NCI-H526 treated with DMSO at 0.1 percent for 48 hours (cell line): ENCODE measurements around the gene OR5H1.
"Not testable (repeated sequence)": the region's sequence is repeated elsewhere in the genome, so short reads cannot be mapped to it uniquely, and the experiment has no call there.

Source experiments
- DNase-seq: peaks from one replicate; lab custom pipeline; 2025; lab: John Stamatoyannopoulos, UW

The OR5H1 gene

DNA sequence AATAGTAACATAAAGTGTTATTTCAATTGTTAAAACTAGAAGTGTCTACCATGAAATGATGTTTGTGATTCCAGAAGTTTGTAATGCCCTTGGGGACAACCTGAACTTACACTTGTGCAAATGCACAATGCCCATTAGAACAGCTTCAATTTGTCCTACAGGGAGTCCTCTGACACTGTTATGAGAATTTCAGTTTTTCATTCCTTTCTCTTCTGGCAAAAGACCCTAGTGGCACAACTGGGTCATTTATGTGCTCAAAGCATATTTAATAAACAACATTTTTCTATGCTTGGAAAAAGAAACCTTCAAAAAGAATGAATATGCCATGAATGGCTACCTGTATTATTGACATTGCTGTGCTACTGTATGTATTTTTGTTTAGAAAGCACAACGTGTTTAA, at the start of gene OR5H1:
TSS of gene OR5H1 (plus strand) at position 301 of the 400 bp plus-strand sequence. CDS start 1,977 bp downstream, outside the sequence.
- DNase-seq, result no peak

DNA sequence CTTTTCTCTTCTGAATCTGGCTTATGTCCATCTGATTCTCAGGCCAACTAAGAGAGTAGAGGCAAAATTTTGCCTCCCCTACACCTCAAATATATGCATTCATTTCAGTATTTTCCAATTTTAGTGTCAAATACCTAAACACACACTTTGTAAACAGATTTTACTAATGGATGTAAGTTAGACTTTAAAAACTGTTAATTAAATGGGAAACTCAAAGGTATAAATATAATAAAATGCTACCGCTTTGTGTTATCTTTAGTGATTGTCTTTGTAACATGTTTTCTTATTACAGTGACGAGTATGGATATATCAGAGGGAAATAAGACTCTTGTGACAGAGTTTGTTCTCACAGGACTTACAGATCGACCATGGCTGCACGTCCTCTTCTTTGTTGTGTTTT, 43.6 kb upstream of the OR5H1 start, which contains the start of gene OR5AC2:
TSS of gene OR5AC2 (plus strand) at position 301 of the 400 bp plus-strand sequence. CDS start at position 301, 0 bp downstream.
- no peak for DNase-seq

- DNase-seq, result no peak
Observed at GRCh38 chr3:98095882-98096281, 34.6 kb upstream of the OR5H1 start.

- no peak for DNase-seq
Observed at GRCh38 chr3:98099848-98100247, 30.7 kb upstream of the OR5H1 start.

- DNase-seq, result no peak
Observed at GRCh38 chr3:98108162-98108561, 22.4 kb upstream of the OR5H1 start.

DNA sequence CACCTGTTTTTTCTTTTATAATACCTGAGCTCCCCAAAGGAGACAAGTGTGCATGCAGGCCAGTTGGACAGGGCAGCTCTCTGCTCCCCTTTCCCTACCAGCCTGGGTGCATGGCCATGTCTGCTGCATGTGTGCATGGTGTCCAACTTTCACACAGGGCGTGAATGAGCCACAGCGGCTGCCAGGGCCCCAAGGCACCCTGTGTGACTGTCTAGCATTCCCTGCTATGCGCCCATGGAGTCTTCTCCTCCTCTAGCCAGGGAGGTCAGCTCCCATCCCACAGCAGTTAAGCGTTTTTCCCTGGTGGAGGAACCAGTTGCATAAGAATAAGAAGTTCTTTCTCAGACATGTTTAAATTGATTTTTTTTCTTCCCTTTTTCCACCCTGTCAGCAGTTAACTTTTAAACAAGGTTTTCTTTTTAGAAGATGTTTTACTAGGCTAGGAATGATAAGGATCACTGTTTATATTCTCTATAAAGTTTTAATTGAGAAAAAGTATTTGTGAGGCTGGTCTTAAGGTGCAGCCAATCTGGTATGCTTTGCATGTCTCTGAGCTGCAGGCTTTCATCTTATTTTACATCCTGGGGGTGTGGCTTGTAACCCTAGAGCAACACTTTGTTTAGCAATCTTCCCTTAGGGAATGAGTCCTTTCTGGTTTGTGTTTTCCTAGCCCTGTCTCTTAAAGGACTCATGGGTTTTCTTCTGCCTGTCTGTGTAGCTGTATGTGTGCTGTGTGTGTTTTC, 20.5 kb upstream of the OR5H1 start:
- DNase-seq, result no peak

DNA sequence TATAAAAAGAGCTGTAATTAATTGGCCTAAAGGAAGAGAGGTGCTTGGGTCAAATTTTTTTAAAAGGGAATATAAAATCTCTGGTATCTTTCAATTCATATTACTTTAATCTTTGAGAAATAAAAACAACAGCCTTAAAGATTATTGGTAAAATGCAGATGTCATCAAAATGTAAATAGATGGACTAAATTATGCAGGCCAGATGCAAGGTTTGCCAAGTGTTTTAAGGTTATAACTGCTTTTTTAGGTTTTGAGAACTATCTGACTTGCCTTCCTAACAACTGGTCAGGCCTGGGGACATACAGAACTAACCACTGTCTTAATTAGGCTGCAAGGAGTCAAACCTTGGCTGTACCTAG, 20.0 kb upstream of the OR5H1 start:
- DNase-seq, result no peak

DNA sequence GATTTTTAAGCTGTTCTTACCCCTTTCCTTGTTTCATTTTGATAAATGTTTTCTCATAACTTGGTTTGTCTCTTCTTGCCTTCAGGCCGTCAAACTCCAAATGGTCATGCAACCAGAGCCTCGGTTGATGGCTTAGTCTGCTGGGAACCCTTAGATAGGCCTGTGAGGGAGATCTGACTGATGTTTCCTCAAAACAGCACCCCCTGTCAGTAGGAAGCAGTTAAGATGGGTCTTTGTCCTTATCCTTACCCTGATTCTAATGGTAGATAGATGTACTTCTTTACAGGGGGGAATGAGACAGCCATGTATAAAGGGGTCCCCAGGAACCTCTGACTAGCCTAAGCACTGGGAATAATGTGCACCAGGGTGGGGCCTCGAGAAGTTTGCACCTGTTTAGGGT, 16.3 kb upstream of the OR5H1 start:
- no peak for DNase-seq

- DNase-seq, result no peak
Observed at GRCh38 chr3:98115717-98116116, 14.8 kb upstream of the OR5H1 start.

DNA sequence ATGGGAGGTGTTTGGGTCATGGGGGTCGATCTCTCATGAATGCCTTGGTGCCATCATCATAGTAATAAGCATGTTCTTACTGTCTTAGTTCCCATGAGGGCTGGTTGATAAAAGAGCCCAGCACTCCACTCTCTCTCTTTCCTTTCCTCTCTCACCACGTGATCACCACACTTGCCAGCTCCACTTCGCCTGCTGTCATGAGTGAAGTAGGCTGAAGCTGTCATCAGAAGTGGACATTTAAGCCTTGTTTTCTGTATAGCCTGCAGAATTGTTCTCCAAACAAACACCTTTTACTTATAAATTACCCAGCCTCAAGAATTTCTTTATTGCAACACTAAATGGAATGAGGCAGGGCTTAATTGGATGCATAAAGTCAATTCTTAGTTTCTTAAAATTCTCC, 6.1 kb downstream of the OR5H1 start:
- DNase-seq, result no peak

GRCh38 chr3:98137826-98138557, 7.5 kb downstream of the OR5H1 start:
- DNase-seq, result not testable (repeated sequence)

DNA sequence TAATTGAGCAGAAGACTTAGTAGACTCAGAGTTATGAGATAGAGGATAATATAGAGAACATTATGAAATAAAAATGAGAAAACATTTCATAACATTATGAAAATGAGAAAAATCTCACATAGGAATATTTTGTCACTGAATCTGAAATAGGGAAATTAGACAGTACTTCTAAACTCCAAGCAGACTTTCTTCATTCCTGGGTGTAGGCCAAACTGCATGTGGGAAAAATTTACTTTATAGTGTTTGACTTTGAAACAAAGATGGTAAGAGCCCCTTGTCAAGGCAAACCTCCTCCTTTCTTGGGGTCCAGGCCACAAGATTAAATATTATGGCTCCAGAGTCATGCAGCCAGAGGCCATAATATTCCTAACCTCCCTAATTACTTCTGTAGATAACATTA, 10.0 kb downstream of the OR5H1 start:
- DNase-seq, result no peak

DNA sequence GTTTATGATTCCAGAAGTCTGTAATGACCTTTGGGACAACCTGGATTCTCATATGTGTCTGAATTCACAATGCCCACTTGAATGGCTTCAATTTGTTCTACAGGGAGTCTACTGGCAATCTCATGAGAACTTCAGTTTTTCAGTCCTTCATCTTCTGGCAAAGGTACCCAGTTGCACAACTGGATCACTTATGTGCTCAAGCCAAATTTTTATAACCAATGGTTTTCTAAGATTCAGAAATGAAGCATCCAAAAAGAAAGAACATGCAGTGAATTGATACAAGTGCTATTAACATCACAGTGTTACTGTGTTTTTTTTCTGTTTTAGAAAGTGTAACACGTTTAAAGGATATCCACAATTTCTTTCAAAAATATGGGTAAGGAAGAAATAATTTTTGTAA, 16.7 kb downstream of the OR5H1 start, which contains the start of gene OR5H14:
TSS of gene OR5H14 (plus strand) at position 301 of the 400 bp plus-strand sequence. CDS start 1,907 bp downstream, outside the sequence.
- no peak for DNase-seq

DNA sequence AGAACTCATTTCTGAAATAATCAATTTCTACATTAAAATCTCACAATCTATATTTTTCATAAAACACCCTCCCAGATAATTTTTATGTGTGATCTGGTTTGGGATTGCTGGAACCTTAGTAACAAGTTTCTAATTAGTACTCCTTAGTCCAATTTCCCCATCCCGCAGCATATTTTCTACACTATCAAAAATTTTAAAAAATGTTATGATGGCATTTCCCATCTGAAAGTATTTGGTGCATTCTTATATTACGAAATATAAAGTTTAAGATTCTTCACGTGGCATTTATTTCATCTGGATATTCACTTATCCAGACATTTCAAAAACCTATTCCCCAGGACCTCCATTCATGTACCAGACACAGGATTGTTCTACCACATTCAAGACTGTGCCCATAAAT, 18.2 kb downstream of the OR5H1 start:
- DNase-seq, result no peak

DNA sequence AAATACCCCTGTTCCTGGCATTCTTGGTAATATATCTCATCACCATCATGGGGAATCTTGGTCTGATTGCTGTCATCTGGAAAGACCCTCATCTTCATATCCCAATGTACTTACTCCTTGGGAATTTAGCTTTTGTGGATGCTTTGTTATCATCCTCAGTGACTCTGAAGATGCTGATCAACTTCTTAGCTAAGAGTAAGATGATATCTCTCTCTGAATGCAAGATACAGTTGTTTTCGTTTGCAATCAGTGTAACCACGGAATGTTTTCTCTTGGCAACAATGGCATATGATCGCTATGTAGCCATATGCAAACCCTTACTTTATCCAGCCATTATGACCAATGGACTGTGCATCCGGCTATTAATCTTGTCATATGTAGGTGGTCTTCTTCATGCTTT, 18.9 kb downstream of the OR5H1 start:
- not testable (repeated sequence) for DNase-seq

GRCh38 chr3:98151241-98151640, 20.7 kb downstream of the OR5H1 start:
- no peak for DNase-seq

DNA sequence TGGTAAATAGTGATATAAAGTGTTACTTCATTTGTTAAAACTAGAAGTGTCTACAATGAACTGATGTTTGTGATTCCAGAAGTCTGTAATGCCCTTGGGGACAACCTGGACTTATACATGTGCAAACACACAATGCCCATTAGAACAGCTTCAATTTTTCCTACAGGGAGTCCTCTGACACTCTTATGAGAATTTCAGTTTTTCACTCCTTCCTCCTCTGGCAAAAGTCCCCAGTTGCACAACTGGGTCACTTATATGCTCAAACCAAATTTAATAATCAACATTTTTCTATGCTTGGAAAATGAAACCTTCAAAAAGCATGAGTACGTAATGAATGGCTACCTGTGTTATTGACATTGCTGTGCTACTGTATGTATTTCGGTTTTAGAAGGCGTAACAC, 35.9 kb downstream of the OR5H1 start, which contains the start of gene OR5H15:
TSS of gene OR5H15 (plus strand) at position 301 of the 400 bp plus-strand sequence. CDS start 2,004 bp downstream, outside the sequence.
- DNase-seq, result no peak

DNA sequence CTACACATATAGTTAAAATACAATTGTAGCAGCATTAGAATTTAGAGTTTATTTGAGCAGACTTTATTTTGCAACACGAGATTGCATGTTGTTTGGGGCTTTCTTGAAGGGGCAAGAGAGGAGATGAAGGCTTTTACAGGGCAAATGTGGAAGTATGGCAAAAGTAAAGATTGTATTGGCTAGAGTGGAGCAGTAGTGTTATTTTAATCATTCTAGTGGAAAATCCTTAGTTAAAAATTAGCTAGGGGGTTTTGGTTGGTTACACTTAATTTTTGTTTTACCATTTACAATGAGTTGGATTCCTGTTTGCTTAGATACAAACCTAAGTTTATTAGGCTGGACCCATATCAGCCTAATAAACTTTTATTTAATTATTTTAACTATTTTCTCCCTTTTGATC, 40.5 kb downstream of the OR5H1 start:
- DNase-seq, result no peak

- DNase-seq, result no peak
Observed at GRCh38 chr3:98172621-98173020, 42.1 kb downstream of the OR5H1 start.

DNA sequence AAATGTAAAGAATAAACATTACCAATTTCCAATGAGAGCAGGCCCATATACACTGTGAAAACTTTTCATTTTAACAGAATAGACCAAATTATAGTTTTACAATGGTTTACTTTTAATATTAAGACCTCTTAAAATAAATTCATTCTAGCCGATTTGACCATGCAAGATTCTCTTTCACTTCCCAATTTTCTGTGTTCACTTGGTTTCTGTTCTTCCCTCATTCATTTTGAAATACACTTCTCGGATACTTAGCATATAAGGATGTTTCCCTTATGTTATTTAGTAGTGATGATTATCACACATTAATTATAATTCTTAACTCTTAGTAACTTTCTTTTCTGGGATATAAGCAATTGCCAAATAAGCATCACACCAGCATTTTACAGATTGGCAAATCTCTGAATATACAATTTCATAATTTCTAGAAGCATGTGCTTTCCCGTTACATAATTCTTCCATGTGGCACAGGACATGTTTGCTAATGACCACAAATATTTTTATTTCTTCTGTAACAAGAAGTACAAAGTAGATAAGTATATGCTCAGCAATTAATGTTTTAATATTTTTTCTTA, 49.9 kb downstream of the OR5H1 start:
- no peak for DNase-seq

GRCh38 chr3:98182196-98182595, 51.7 kb downstream of the OR5H1 start:
- DNase-seq, result no peak

DNA sequence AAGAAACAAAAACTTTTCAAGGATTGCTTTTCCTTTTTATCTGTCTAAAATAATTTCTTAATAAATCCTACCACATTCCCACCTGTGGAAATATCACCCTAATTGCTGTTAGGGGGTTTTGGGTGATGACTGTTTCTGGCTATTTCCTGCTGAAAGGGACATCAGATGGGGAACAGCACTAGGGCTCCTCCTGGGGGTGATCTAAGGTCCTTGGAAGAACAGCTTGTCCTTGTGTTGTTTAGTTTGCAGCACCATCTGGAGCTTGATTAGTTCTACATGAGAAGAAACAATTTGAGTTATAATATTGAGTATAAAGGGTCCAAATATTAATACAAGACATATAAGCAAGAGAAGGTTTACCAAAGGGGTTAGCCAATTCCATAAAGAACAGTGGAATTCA, 54.7 kb downstream of the OR5H1 start:
- DNase-seq, result no peak
